HepG2 (cell line): ENCODE measurements around the gene PPP1R14D. TPM values are rescaled to one million over a fixed set of nuclear protein-coding genes. Genes with fewer than 3 reads are reported as not detected.

Source experiments
- FOSL2 ChIP-seq: sonication (generic); formaldehyde crosslinking; IDR thresholded peaks from 2 replicates; pipeline ENCODE4 v1.4.0; 2020; ENCODE audit warnings: missing genetic modification reagents
- GABPA ChIP-seq, 2 experiments: IDR thresholded peaks; 2 replicates each; pipeline ENCODE4 v1.6.1; 2011 to 2016; ENCODE audit warnings: low read depth in 2 of 2, low read length in 1 of 2, missing biosample characterization in 1 of 2, missing genetic modification characterization in 1 of 2
- GABPB1 ChIP-seq: IDR thresholded peaks from 2 replicates; pipeline ENCODE4 v1.6.1; 2016; ENCODE audit warnings: mild to moderate bottlenecking, missing genetic modification reagents, moderate library complexity, missing compliant biosample characterization
- HDAC1 ChIP-seq: sonication (generic); formaldehyde crosslinking; IDR thresholded peaks from 2 replicates; pipeline ENCODE4 v1.5.1; 2020; ENCODE audit warnings: mild to moderate bottlenecking, missing genetic modification reagents
- HOXA5 ChIP-seq: sonication (generic); formaldehyde crosslinking; IDR thresholded peaks from 2 replicates; pipeline ENCODE4 v1.4.0; 2020; ENCODE audit warnings: missing genetic modification reagents
- IRF2 ChIP-seq: IDR thresholded peaks from 2 replicates; pipeline ENCODE4 v1.6.1; 2018; ENCODE audit warnings: missing genetic modification reagents, missing compliant biosample characterization
- JUN ChIP-seq: sonication (generic); formaldehyde crosslinking; IDR thresholded peaks from 2 replicates; pipeline ENCODE4 v1.4.0; 2020; ENCODE audit warnings: mild to moderate bottlenecking, missing genetic modification reagents
- KAT7 ChIP-seq: IDR thresholded peaks from 2 replicates; pipeline ENCODE4 v1.6.1; 2018; ENCODE audit warnings: borderline replicate concordance, missing compliant biosample characterization
- KDM6A ChIP-seq: IDR thresholded peaks from 2 replicates; pipeline ENCODE4 v1.6.1; 2016; ENCODE audit warnings: low read depth
- KLF16 ChIP-seq, 2 experiments: sonication (generic) in 1 of 2; formaldehyde crosslinking in 1 of 2; IDR thresholded peaks; 2 replicates each; pipeline versions ENCODE4 v1.6.1 to v1.8.0; 2016 to 2023; ENCODE audit warnings: missing genetic modification reagents in 2 of 2, missing compliant biosample characterization in 1 of 2
- NFE2L2 ChIP-seq: fragments of 150-350 bp; IDR thresholded peaks from 2 replicates; pipeline ENCODE4 v1.6.1; 2014; ENCODE audit warnings: low read length
- RNF2 ChIP-seq: fragments of 450-650 bp; conservative IDR thresholded peaks from 2 replicates; pipeline ENCODE4 v1.6.1; 2016; ENCODE audit warnings: low read depth
- TGIF2 ChIP-seq: IDR thresholded peaks from 2 replicates; pipeline ENCODE4 v1.6.1; 2016; ENCODE audit warnings: control low read depth, missing compliant biosample characterization
- ZNF605 ChIP-seq: sonication (generic); formaldehyde crosslinking; IDR thresholded peaks from 2 replicates; pipeline ENCODE4 v1.8.0; 2022; ENCODE audit warnings: mild to moderate bottlenecking, missing genetic modification reagents
- ZNF646 ChIP-seq: sonication (generic); formaldehyde crosslinking; IDR thresholded peaks from 2 replicates; pipeline ENCODE4 v1.9.0; 2021; ENCODE audit warnings: mild to moderate bottlenecking, missing genetic modification reagents
- polyA plus RNA-seq, 8 experiments: library from polyadenylated mRNA; depleted of rRNA in 3 of 8; stranded (reverse) in 7 of 8; unstranded in 1 of 8; fragments of >200 nt; fragmentation: Illumina TruSeq in 4 of 8; extraction: Trizol in 4 of 8; gene quantifications; 2 replicates each; pipeline versions ENCODE4 v1.2.1 to v1.2.3, GENCODE V29; 2011 to 2016; ENCODE audit warnings: low read depth in 4 of 8, missing spikeins in 1 of 8, mixed read lengths in 1 of 8; ENCODE audit not compliant: insufficient read depth in 1 of 8
- total RNA-seq, 5 experiments: library from RNA; depleted of rRNA; stranded (reverse); fragments of >200 nt; fragmentation: Illumina TruSeq; extraction: Trizol; gene quantifications; 2 replicates each; pipeline ENCODE4 v1.2.3, GENCODE V29; 2016; ENCODE audit warnings: low read depth in 1 of 5
- TF ChIP-seq, protein P1 (sequence below): IDR thresholded peaks from 2 replicates; pipeline ENCODE4 v1.6.1; 2018; ENCODE audit warnings: missing genetic modification reagents, mild to moderate bottlenecking, missing compliant biosample characterization
- TF ChIP-seq, protein P2 (sequence below): sonication (generic); formaldehyde crosslinking; IDR thresholded peaks from 2 replicates; pipeline ENCODE4 v1.5.0; 2020; ENCODE audit warnings: missing genetic modification reagents
- TF ChIP-seq, protein P3 (sequence below): conservative IDR thresholded peaks from 2 replicates; pipeline ENCODE4 v1.6.1; 2018; ENCODE audit warnings: missing genetic modification reagents
- TF ChIP-seq, protein P4 (sequence below), 2 experiments: fragments of 450-650 bp in 1 of 2; sonication (generic) in 1 of 2; formaldehyde crosslinking; IDR thresholded peaks; 2 replicates each; pipeline versions ENCODE4 v1.5.0 to v1.8.0; 2020 to 2022; ENCODE audit warnings: mild to moderate bottlenecking in 1 of 2, missing genetic modification reagents in 1 of 2

The PPP1R14D gene
- total and polyA plus RNA-seq, 2 of the 13 experiments (the other 11 are each of a cell fraction or from before 2014, with no cell fraction given), result 0.53 to 0.55 TPM

- TF ChIP-seq ZNF646 (CRISPR knock-in tag) (peak; percentile 58; the same call in 1 of the 2 replicates), KAT7 (CRISPR knock-in tag) (0 out of 2 replicates have a peak, but pooled peaks have one; percentile 41), RNF2 (no peak), HOXA5 (no peak), JUN (peak; percentile 31; the same call in 1 of the 2 replicates), KDM6A (peak; percentile 76), FOSL2 (CRISPR knock-in tag) (peak; percentile 93), GABPB1 (no peak; the same call in 1 of the 2 replicates), GABPA (IDR thresholded peaks at IDR 0.05; ENCODE audit: low read depth, low read length) (no peak), GABPA (CRISPR knock-in tag; IDR thresholded peaks at IDR 0.05; ENCODE audit: low read depth) (peak; percentile 49), KLF16 (CRISPR knock-in tag; IDR thresholded peaks at IDR 0.05) (0 out of 4 replicates have a peak, but pooled peaks of 1 of the 2 experiments have one; percentile 53), TGIF2 (CRISPR knock-in tag) (no peak), NFE2L2 (peak; percentile 98), ZNF605 (CRISPR knock-in tag) (0 out of 2 replicates have a peak, but pooled peaks have one; percentile 15), HDAC1 (CRISPR knock-in tag) (peak; percentile 58; the same call in 1 of the 2 replicates), IRF2 (CRISPR knock-in tag) (peak; percentile 55; the same call in 1 of the 2 replicates)
- TF ChIP-seq, protein P1, sequence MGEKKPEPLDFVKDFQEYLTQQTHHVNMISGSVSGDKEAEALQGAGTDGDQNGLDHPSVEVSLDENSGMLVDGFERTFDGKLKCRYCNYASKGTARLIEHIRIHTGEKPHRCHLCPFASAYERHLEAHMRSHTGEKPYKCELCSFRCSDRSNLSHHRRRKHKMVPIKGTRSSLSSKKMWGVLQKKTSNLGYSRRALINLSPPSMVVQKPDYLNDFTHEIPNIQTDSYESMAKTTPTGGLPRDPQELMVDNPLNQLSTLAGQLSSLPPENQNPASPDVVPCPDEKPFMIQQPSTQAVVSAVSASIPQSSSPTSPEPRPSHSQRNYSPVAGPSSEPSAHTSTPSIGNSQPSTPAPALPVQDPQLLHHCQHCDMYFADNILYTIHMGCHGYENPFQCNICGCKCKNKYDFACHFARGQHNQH (CRISPR knock-in tag), result peak; percentile 43
- TF ChIP-seq, protein P2, sequence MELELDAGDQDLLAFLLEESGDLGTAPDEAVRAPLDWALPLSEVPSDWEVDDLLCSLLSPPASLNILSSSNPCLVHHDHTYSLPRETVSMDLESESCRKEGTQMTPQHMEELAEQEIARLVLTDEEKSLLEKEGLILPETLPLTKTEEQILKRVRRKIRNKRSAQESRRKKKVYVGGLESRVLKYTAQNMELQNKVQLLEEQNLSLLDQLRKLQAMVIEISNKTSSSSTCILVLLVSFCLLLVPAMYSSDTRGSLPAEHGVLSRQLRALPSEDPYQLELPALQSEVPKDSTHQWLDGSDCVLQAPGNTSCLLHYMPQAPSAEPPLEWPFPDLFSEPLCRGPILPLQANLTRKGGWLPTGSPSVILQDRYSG (CRISPR knock-in tag), result no peak
- TF ChIP-seq, protein P3, sequence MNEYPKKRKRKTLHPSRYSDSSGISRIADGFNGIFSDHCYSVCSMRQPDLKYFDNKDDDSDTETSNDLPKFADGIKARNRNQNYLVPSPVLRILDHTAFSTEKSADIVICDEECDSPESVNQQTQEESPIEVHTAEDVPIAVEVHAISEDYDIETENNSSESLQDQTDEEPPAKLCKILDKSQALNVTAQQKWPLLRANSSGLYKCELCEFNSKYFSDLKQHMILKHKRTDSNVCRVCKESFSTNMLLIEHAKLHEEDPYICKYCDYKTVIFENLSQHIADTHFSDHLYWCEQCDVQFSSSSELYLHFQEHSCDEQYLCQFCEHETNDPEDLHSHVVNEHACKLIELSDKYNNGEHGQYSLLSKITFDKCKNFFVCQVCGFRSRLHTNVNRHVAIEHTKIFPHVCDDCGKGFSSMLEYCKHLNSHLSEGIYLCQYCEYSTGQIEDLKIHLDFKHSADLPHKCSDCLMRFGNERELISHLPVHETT (CRISPR knock-in tag), result no peak
- TF ChIP-seq, protein P4, sequence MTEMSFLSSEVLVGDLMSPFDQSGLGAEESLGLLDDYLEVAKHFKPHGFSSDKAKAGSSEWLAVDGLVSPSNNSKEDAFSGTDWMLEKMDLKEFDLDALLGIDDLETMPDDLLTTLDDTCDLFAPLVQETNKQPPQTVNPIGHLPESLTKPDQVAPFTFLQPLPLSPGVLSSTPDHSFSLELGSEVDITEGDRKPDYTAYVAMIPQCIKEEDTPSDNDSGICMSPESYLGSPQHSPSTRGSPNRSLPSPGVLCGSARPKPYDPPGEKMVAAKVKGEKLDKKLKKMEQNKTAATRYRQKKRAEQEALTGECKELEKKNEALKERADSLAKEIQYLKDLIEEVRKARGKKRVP (CRISPR knock-in tag; IDR thresholded peaks at IDR 0.05), result peak in 1 of 2 experiments; percentile 68; a peak in 2 of 4 replicates
Measured at GRCh38 chr15:40793216-40793989, 35.1 kb downstream of the PPP1R14D start (continued).
